Neural crest cell (in vitro differentiated cells): ENCODE results near the gene EXOC6B. TPM values are rescaled to one million over a fixed set of nuclear protein-coding genes. Genes with fewer than 3 reads are reported as not detected.

Experiments
- DNase-seq: peaks from one replicate; pipeline ENCODE4 v3.0.0; 2021; ENCODE audit warnings: low read depth, mixed read lengths, low spot score
- H3K27ac Mint-ChIP-seq: one replicate; pipeline ENCODE4 v1.8.0; 2021; ENCODE audit warnings: mild to moderate bottlenecking, mixed read lengths; ENCODE audit not compliant: unreplicated experiment
- H3K27me3 Mint-ChIP-seq: 2 replicates; pipeline ENCODE4 v1.8.0; 2021; ENCODE audit warnings: low read depth, mild to moderate bottlenecking, mixed read lengths
- H3K36me3 Mint-ChIP-seq: 2 replicates; pipeline ENCODE4 v1.8.0; 2021; ENCODE audit warnings: low read depth, mild to moderate bottlenecking, mixed read lengths
- H3K4me1 Mint-ChIP-seq: 2 replicates; pipeline ENCODE4 v1.8.0; 2021; ENCODE audit warnings: mixed read lengths
- H3K4me3 Mint-ChIP-seq: one replicate; pipeline ENCODE4 v1.8.0; 2021; ENCODE audit warnings: mild to moderate bottlenecking, mixed read lengths
- H3K9me3 Mint-ChIP-seq: 2 replicates; pipeline ENCODE4 v1.8.0; 2021; ENCODE audit warnings: mixed read lengths
- total RNA-seq: library from RNA; stranded (reverse); gene quantifications from 2 replicates; pipeline ENCODE4 v1.2.1, GENCODE V29; 2021
- TF ChIP-seq, protein P1 (sequence below): fragments of 200-600 bp; sonication (generic); conservative IDR thresholded peaks from 2 replicates; pipeline ENCODE4 v1.5.0; 2021; ENCODE audit warnings: antibody characterized with exemption, mild to moderate bottlenecking

Gene EXOC6B
- total RNA-seq, 1 donor from 2014 or later = 28.2 TPM

DNA sequence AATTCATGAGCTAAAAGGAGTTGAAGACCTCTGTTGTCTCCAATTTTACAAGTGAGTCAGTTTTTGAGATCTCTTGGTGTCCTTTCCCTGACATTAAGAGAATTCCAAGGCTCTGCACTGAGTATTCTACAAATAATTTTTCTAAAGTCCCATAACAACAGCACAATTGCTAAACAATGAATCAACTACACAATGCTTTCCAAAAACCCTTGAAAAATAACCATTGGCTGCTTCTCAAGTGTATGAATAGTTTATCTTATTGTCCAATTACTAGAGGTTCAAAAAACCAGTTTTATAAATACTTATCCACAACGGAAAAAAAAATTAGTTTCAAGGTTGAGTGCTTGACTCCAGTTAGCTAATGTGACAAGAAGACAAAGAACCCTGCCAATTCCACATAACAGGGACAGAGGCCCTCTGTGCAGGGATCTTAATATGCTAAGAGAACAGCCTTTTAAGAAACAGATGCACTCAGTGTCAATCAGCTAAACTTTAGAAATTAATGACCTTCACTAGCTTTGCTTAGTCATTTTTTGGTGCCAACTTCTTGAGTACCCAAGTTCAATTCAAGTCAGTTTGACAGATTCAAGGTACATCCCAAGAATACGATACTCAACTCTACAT is 411.6 kb downstream of the EXOC6B start:
- TF ChIP-seq, protein P1, sequence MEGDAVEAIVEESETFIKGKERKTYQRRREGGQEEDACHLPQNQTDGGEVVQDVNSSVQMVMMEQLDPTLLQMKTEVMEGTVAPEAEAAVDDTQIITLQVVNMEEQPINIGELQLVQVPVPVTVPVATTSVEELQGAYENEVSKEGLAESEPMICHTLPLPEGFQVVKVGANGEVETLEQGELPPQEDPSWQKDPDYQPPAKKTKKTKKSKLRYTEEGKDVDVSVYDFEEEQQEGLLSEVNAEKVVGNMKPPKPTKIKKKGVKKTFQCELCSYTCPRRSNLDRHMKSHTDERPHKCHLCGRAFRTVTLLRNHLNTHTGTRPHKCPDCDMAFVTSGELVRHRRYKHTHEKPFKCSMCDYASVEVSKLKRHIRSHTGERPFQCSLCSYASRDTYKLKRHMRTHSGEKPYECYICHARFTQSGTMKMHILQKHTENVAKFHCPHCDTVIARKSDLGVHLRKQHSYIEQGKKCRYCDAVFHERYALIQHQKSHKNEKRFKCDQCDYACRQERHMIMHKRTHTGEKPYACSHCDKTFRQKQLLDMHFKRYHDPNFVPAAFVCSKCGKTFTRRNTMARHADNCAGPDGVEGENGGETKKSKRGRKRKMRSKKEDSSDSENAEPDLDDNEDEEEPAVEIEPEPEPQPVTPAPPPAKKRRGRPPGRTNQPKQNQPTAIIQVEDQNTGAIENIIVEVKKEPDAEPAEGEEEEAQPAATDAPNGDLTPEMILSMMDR = no peak
- Mint-ChIP-seq H3K36me3 (peaks cover 2% of the 10 kb centered on the region), H3K4me3 (no peak overlapping the region), H3K27ac (no peak overlapping the region), H3K9me3 (peaks cover 4% of the 10 kb centered on the region), H3K4me1 (peaks cover 6% of the 10 kb centered on the region), H3K27me3 (no peaks in the 10 kb centered on the region)
- no peak for DNase-seq

DNA sequence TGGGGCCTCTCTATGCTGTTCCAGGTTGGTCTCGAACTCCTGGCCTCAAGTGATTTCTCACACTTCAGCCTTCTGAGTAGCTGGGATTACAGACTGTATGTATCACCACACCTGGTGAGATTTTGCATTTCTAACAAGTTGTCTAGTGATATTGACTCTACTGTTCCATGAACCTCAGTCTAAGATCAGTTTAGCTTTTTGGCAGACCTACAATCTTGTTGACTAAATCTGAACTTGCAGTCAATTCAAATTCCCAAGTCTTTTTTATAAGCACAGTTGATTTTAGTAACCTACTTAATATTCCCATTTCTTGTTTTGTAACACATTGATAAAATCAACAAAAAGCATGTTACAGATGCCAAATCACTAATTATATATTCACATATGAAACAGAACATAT is 412.1 kb downstream of the EXOC6B start:
- H3K4me3 Mint-ChIP-seq = no peak overlapping the region
- no peaks in the 10 kb centered on the region for H3K27me3 Mint-ChIP-seq
- H3K36me3 Mint-ChIP-seq = peaks cover 2% of the 10 kb centered on the region
- H3K27ac Mint-ChIP-seq = no peak overlapping the region
- H3K4me1 Mint-ChIP-seq = peaks cover 6% of the 10 kb centered on the region
- peaks cover 4% of the 10 kb centered on the region for H3K9me3 Mint-ChIP-seq
- DNase-seq = no peak
- TF ChIP-seq, protein P1 = no peak

DNA sequence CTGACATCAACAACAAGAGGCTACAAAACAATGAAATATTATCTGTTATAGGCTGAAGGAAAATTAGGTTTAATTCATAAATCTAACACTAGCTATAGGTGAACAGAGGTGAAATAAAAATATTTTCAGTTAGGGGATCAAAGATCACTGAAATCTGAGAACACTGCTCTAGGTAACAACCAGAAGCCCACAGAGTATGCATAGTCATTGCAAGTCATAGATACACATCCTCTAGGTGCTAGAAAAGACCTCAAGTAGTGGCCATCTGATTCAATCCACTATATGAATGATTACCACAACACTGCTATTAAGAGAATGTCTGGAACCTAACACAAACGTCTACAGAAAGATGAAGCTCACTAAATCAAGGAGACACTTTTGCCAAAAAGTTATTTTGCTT is 413.6 kb downstream of the EXOC6B start:
- H3K4me1 Mint-ChIP-seq = peaks cover 6% of the 10 kb centered on the region
- TF ChIP-seq, protein P1 = no peak
- no peak for DNase-seq
- peaks cover 2% of the 10 kb centered on the region for H3K36me3 Mint-ChIP-seq
- no peak overlapping the region for H3K27ac Mint-ChIP-seq
- H3K27me3 Mint-ChIP-seq = no peaks in the 10 kb centered on the region
- peaks cover 4% of the 10 kb centered on the region for H3K9me3 Mint-ChIP-seq
- no peak overlapping the region for H3K4me3 Mint-ChIP-seq

DNA sequence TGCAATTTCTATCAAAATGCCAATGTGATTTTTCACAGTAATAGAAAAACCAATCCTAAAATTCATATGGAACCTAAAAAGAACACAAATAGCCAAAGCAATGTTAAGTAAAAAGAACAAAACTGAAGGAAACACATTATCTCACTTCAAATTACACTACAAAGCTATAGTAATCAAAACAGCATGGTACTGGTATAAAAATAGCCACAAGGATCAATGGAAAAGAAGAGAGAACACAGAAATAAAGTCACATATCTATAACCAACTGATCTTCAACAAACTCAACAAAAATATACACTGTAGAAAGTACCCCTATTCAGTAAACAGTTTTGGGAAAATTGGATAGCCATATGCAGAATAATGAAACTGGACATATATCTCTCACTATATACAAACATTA is 426.0 kb downstream of the EXOC6B start:
- peaks cover 4% of the 10 kb centered on the region for H3K4me1 Mint-ChIP-seq
- H3K27me3 Mint-ChIP-seq = no peaks in the 10 kb centered on the region
- TF ChIP-seq, protein P1 = no peak
- peaks cover 18% of the 10 kb centered on the region for H3K36me3 Mint-ChIP-seq
- no peak for DNase-seq
- peaks cover 9% of the 10 kb centered on the region for H3K9me3 Mint-ChIP-seq
- no peak overlapping the region for H3K4me3 Mint-ChIP-seq
- H3K27ac Mint-ChIP-seq = no peak overlapping the region

DNA sequence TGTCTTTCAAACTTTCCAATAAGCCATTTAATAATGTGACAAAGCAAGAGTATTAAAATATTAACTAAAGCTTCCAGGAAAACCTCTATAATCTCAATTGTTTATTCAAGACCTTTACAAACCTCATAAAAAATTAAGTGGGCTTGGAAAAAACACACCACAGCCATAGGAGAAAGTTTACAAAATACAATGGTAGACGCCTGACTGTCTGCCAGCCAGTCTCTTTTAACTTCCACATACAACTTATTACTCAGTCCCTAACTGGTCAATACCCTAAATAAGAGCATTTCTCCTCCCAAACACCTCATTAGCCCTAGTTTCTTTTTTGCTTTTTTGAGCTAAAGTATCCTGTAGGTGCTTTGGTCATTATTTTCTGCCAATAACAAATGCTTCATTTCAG is 430.7 kb downstream of the EXOC6B start:
- Mint-ChIP-seq H3K27ac (no peak overlapping the region), H3K36me3 (peaks cover 7% of the 10 kb centered on the region), H3K27me3 (no peaks in the 10 kb centered on the region), H3K9me3 (peaks cover 8% of the 10 kb centered on the region), H3K4me1 (peaks cover 12% of the 10 kb centered on the region), H3K4me3 (no peak overlapping the region)
- TF ChIP-seq, protein P1 = no peak
- no peak for DNase-seq
